HG02885 (cell line): ENCODE data around the gene RRP9.
"Not testable (repeated sequence)": the region's sequence is repeated elsewhere in the genome, so short reads cannot be mapped to it uniquely, and the experiment has no call there.

Experiments
- ATAC-seq: cut with Tn5 transposase; IDR thresholded peaks from one replicate; pipeline ENCODE4 v1.9.1; 2021; ENCODE audit warnings: mild to moderate bottlenecking; ENCODE audit not compliant: unreplicated experiment, poor library complexity

Gene RRP9

GRCh38 chr3:51941463-51941797 is 274 bp downstream of the RRP9 start:
- no peak for ATAC-seq

GRCh38 chr3:51940648-51941462 is 849 bp downstream of the RRP9 start:
- no peak for ATAC-seq

DNA sequence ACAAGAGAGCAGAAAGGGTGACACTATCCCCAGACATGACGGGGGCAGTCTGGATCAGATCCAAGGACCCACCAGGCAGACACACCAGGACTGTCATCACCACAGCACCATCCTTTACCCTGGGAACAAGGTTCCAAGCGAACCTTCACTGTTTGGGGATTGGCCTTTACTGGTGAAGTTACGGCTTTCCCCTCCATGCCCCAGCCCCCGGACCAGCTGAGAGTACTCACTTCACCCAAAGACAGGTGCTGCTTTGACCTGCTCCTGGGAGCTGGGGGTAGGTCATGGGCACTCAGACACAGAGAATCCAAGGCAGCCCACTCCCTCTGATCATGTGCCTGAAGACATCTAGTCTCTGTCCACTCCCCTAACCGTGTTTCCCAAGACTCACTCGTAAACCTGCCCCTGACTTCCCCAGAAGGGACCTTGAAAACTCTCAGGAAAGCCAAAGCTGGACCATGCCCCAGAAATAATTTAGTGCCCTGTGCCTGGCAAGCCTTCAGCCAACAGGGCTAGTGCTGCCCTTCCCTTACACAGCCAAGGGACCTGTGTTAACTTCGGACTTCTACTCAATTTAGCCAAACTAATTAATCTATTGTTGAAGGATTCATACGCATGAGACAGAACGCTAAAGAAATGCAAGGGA is 2.8 kb downstream of the RRP9 start:
- ATAC-seq, result no peak

DNA sequence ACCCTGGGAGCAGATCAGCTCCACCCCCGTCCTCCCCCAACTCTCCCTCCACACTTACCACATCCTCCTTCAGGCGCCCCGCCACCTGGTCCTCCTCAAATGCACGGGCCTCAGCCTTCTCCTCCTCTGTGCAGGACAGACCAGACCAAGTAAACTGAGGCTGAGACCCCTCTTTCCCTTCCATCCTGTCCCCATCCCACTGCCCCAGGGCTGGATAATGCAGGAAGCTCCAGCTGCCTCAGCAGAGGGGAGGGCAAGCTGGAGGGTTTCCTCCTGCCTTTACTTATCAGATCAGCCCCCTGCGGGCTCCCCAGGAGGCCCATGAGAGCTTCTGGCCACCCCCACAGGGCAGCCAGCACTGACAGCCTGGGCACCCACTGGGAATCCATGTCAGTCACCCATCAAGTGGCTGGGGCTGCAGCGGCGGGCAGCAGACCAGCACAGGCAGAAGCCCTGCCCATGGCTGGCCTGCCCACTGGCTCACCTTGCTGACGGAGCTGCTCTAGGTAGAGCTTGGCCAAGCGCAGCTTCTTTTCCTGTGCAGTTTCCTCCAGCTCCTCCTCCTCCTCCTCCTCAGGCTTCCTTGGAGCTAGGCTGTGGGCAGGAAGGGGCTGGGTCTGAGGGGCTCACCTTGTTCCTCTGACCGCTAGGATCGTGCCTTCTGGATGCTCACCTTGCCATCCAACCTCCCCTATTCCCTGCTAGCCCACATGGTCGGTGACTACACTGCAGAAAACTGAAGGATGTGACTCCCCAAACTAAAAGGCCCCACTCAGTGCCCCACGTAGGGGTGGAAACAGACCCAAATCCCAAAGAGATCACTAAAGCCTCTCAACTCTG is 3.9 kb downstream of the RRP9 start:
- ATAC-seq, result no peak

DNA sequence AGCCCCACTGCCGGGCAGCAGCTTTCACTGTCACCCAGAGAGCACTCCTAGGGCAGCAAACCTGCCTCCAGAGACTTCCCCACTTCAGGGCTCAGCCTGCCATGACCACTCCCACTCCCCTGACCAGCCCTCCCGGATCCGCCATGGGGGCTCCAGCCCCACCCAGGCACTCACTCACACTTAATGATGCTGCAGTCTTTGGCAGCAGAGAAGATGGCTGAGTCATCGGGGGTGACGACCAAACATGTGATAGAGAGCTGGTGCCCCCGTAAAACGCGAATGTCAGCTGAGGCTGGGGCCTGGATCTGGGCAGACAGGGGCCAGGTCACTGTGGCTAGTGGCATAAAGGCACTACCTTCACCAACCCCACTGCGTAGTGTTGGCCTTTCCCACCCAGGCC is 4.7 kb downstream of the RRP9 start:
- ATAC-seq, result no peak

- no peak for ATAC-seq
Measured at GRCh38 chr3:51935886-51936755, 5.6 kb downstream of the RRP9 start.

GRCh38 chr3:51934991-51935885 is 6.5 kb downstream of the RRP9 start:
- no peak for ATAC-seq

DNA sequence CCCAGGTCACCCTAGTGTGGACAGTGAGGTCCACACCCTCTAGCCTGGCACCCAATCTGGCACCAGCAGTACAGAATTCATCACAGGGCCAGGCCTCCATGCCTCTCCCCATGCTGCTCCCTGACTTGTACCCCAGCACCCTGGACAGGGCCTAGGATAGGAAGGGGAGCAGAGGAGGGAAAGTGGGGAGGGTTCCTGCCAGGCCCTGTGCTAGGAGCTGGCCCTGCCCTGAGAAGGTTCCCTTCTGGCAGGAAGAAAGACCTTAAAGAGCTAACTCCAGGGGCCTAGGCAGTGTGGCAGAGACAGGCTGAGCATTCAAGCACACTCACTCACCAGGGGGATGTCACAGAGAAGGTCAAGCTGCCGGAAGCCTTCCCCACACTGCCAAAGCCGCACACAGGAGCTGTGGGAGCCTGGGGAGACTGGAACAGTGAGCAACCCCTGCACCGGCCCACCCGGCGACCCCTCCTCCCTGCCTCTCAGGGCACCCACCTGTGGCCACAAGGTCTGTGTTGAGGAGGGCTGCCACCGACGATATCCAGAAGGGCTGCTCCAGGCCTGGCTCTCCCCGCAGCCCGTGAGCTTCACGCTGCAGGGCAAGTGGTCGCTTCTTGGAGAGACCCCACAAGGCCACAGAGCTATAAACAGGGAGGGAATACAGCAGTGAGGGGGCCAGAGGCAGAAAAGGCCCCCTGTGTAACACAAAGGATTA is 7.4 kb downstream of the RRP9 start:
- ATAC-seq, result no peak

DNA sequence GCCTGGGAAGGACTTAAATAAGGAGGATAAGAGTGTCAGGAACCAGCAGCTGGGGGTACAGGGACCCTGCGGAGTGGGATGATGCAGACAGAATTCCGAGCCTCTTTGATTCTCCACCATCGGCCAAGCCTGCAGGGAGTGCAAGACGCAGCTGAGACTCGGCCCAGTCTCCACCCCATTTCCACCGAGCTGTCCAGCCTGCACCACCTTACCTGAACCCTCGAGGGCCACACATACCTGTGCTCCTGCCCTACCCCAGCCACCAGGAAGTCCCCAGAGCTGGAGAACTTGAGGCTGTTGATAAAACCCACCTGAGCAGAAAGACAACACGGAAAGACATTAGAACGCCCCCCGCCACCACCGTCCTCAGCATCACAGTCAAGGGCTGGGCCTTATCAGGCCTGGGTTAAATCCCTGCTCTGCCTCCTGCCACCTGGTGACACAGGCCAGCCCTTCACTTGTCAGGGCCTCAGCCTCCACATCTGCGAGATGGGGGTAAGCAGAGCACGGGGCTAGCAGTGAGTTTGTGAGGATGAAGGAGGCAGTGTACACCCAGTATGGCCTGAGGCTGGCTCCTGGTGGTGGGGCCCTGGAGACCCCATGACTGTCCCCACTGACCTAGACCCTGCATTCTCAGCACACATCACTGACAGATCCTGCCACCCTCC is 8.1 kb downstream of the RRP9 start:
- ATAC-seq, result no peak

GRCh38 chr3:51932471-51933370 is 9.0 kb downstream of the RRP9 start:
- no peak for ATAC-seq

- ATAC-seq, result no peak
Measured at GRCh38 chr3:51931756-51932155, 9.9 kb downstream of the RRP9 start.

- no peak for ATAC-seq
Measured at GRCh38 chr3:51930439-51930838, 11.3 kb downstream of the RRP9 start.

DNA sequence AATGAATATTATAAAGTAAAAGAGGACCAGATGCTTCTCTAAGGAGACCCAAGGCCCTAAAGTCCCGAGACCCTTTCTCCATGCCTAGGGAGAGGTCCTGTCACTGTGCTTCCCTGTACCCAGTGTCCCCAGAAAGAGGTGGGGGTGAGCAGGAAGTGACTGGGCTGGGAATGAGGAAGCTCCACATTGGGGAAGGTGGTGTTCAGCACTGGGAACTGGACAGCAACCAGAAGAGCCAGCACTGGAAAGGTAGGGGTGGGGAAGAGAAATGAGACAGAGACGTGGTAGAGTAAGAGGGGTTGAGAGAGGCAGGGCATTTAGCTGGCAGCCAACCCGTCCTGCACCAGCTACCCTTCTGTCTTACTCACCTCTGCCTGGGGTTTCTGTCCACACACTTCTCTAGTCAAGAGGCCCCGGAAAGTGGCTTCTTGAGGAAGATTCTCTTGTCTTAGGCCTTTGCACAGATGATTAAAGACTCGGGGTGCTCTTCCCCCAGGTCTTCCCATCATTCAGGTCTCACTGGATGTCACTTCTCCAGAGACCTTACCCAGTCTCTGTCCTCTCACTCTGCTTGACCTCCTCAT is 12.2 kb downstream of the RRP9 start:
- no peak for ATAC-seq

DNA sequence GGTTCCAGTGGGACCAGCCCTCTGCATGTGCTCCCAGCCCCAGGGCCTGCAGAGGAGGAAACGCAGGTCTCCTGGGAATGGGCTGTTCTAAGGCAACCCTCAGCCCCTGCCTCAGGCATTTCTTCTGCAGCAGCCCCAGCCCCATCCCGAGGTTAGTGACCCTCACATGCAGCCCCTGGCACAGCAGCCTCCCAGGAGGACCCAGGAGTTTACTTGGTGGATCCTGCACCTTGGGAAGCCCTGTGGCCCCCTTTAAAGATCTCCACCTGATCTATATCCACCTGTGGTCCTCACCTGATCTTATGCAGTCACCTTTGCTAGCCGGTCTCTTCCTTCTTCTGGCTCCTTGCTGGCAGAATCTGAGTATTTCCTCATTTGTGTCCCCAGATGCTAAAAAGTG is 12.7 kb downstream of the RRP9 start:
- ATAC-seq, result not testable (repeated sequence)

- ATAC-seq, result no peak
Measured at GRCh38 chr3:51928438-51928837, 13.3 kb downstream of the RRP9 start.

DNA sequence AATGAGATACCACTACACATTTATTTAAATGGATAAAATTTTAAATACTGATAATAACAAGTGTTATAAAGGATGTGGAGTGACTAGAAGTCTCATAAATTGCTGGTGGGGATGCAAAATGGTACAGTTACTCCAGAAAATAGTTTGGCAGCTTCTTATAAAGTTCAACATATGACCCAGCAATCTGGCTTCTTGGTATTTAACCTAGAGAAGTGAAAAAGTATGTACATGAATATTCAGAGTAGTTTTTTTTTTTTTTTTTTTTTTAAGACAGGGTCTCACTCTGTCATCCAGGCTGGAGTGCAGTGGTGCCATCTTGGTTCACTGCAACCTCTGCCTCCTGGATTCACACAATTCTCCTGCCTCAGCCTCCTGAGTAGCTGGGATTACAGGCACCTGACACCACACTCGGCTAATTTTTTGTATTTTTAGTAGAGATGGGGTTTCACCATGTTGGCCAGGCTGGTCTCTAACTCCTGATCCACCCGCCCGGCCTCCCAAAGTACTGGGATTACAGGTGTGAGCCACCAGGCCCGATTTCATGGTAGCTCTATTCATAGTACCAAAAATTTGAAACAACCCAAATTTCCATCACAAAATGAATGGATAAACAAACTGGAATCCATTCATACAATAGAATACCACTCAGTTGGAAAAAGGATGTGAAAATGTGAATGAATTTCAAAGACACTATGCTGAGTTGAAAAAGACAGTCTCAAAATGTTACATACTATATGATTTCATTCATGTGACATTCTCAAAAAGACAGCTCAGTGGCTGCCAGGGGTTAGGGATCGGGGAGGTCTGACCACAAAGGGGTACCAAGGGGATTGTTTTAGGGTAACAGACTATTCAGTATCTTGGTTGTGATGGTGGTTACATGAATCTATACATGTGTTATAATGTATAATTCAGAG is 14.4 kb downstream of the RRP9 start:
- ATAC-seq, result no peak
